NCI-H1048 (cell line): ENCODE results near the gene SLC16A8.
"Not testable (repeated sequence)": the region's sequence is repeated elsewhere in the genome, so short reads cannot be mapped to it uniquely, and the experiment has no call there.

Experiments
- DNase-seq: peaks from one replicate; lab custom pipeline; 2025; lab: John Stamatoyannopoulos, UW

SLC16A8 gene

GRCh38 chr22:38086001-38086845 is 2.2 kb upstream of the SLC16A8 start:
- no peak for DNase-seq

GRCh38 chr22:38085501-38085900 is 1.5 kb upstream of the SLC16A8 start:
- no peak for DNase-seq

GRCh38 chr22:38085056-38085455 is 1.1 kb upstream of the SLC16A8 start:
- DNase-seq, result no peak

- no peak for DNase-seq
Measured at GRCh38 chr22:38082986-38083710, 836 bp downstream of the SLC16A8 start.

- no peak for DNase-seq
Measured at GRCh38 chr22:38081941-38082828, 1.8 kb downstream of the SLC16A8 start.

DNA sequence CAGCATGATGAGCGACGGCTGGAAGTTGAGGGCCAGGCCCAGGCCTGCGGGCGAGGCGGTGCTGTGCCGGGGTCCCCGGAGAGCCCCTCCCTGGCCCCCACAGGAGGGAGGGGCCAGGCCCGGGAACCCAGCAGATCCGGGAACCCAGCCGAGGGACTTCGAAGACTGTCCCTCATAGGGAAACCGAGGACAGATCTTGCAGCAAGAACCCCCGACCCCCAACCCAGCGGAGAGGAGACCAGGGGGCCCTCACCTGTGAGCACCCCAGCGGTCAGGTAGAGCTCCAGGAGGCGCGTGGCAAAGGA is 2.4 kb downstream of the SLC16A8 start:
- no peak for DNase-seq

- DNase-seq, result no peak
Measured at GRCh38 chr22:38080850-38081635, 2.9 kb downstream of the SLC16A8 start.

DNA sequence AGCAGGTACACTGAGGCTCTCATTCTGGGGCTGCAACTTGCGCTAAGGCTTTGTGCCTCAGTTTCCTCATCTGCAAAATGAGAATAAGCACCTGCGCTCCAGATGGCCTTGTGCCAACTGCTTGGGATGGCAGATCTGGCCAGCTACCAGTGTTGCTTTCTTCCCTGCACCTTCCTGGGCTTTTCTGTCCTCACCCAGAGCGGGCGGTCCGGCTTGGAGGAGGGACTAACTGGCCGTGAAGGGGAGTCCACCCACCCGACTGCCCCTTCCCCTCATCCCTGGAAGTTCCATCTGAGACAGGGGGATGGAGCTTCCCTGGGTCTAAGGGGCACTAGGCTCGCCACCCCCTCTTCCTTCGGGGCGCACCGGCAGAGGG is 3.5 kb downstream of the SLC16A8 start:
- no peak for DNase-seq

- DNase-seq, result no peak
Measured at GRCh38 chr22:38079804-38080203, 4.2 kb downstream of the SLC16A8 start.

GRCh38 chr22:38079208-38079607 is 4.8 kb downstream of the SLC16A8 start:
- DNase-seq, result not testable (repeated sequence)

DNA sequence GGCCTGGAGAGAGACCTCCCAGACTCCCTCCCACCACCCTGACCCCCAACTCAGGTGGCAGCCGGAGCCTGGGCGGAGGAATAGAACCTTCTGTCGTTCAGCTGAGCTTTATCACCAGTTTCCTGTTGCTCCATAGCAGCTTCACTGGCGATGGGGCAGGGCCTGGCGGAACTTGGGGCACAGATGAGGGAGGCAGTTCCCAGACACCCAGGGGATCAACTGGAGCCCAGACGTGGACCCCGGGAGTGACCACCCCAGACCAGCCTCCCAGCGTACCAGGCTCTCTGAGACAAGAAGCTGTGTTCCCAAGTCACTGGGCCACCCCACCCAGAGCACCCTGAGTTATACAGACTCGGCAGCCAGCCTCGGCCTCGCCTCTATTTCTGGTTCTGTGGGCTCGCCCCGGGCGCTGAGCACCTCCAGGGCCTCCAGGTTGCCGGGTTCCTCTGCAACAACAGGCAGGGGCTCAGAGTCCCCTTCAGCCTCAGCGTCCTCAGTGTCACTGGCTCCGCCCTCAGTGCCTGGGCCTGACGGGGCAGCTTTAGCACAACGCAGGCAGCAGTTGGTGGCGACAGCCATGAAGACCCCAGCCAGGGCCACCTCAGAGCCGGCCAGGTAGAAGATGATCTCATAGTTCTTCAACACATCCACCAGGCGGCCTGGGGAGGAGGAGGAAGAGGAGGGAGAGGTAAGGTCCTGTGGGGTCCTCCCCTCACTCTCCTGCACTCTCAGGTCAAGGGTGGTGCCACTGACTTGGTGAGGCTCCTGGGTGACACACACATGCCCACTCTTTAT is 5.7 kb downstream of the SLC16A8 start:
- DNase-seq, result no peak

- DNase-seq, result no peak
Measured at GRCh38 chr22:38077595-38077994, 6.4 kb downstream of the SLC16A8 start.

GRCh38 chr22:38077096-38077495 is 6.9 kb downstream of the SLC16A8 start:
- DNase-seq, result no peak

DNA sequence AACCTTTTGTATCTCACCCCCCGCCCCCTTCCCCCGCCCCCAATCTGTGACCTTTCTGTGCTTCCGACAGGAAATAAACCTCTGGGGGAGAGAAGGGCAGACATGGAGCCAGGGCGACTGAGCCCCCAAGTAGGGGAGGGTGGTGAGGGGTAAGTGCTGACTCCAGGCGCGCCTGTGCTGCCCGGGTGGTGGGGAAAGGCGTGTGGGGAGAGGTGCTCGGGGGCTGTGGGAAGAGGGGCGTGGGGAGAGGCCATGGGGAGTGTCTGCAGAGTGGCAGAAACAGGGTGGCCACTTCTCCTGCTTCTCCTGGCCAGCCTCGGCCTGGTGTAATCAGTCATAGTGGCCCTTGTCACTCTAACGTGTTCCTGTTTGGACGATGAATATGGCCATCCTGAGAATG is 8.0 kb downstream of the SLC16A8 start:
- DNase-seq, result no peak

- DNase-seq, result no peak
Measured at GRCh38 chr22:38075105-38075825, 8.7 kb downstream of the SLC16A8 start.

DNA sequence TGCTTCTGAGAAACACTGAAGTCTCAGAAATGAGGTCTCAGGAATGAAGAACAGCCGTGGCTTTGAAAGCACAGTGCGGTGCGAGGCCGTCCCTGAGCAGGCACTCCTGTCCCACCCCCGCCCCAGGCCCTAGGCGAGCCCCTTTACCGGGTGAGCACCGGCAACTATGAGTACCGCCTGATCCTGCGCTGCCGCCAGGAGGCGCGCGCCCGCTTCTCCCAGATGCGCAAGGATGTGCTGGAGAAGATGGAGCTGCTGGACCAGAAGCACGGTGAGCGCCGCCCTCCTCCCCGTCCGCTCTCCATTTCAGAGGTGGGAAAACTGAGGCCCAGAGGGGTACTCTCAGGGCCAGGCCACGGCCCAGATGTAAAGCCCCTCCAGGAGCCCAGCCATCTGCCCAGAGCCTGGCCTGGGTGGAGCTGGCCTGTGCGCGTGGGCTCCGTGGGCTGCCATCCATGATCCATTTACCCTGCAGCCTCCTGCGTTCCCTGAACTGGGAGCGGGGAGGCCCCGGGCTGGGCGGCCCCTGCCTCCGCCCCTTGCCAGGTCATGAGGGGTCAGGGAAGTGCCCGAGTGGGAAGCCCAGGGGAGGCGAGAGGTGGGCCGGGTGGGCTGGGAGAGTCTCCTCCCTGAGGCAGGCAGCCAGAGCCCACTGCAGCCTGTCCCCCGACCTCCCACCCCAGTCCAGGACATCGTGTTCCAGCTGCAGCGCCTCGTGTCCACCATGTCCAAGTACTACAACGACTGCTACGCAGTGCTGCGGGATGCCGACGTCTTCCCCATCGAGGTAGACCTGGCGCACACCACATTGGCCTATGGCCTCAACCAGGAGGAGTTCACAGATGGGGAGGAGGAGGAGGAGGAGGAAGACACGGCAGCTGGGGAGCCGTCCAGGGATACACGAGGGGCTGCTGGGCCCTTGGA is 9.5 kb downstream of the SLC16A8 start:
- no peak for DNase-seq

DNA sequence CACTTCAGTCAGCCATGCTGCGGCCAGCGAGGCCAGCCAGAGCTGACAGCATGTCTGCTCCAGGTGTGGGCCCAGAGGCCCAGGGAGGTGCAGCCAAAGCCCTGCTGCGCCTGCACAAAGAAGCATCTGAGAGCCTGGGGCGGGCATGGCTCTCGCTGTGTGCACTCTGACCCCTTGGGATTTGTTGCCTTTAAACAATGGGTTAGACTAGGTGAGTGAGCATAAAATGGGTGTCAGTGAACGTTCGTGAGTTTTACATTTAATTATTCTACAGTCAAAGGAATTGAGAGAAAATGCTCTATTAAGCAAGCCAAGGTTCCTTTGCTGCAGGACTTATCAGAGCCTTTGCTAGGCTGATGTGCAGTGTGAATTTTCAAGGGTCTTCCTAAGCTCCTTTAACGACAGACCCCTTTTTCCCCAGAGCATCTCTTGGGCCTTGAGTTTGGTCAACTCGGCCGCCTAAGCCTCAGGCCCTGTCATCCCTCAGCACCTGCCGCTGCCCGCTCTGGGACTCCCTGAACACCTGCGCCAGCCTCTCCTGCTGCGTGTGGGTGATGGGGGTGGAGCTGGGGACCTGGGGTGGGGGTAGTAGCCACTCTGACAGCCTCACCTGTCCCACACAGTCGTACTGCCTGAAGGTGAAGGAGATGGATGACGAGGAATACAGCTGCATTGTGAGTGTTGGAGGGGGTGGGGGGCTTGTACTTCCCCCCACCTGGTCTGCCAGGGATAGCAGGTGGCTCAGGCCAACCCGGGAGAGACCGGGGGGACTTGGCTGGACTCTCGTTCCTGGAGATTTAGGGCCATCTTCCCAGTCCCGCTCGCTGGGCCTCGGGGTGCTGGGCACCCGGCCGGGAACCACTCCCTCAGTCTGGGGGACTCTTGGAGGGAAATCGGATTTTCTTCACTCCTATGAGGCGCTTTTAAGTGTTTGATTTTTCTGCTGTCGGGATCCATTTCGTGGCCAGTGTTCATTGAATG is 10.5 kb downstream of the SLC16A8 start:
- DNase-seq, result no peak
